HCT116 (cell line): ENCODE data around the gene SMIM36. TPM values are rescaled to one million over a fixed set of nuclear protein-coding genes. Genes with fewer than 3 reads are reported as not detected.

Experiments
- ATAC-seq: fragments of 200-7000 bp; cut with Tn5 transposase; 2 replicates; pipeline ENCODE4 v1.9.1; 2020; ENCODE audit warnings: mild to moderate bottlenecking, moderate library complexity
- BruUV-seq: library from RNA; stranded (reverse); fragments of 400-500 nt; replicated peaks from 2 replicates; lab custom pipeline; 2021; lab: Mats Ljungman, UMichigan
- CTCF ChIA-PET: fragments of 300-600 bp; sonication (Branson Sonifier 250); formaldehyde crosslinking; loops from one replicate; lab custom pipeline; 2021; ENCODE audit warnings: antibody characterized with exemption; lab: Charles Lee
- POLR2A ChIA-PET: fragments of 300-600, 350-600 bp; sonication (Branson Sonifier 250); formaldehyde crosslinking; loops from one replicate; lab custom pipeline; 2021; ENCODE audit warnings: antibody characterized with exemption; lab: Charles Lee
- RAD21 ChIA-PET, 2 experiments: fragments of 300-600 bp; sonication (Branson Sonifier 250); formaldehyde crosslinking; loops; one replicate each; lab custom pipeline; 2023; ENCODE audit warnings: low total read pairs in 2 of 2; ENCODE audit not compliant: uncharacterized antibody in 2 of 2, unreplicated experiment in 2 of 2, low non-redundant PET in 1 of 2; lab: Charles Lee
- DNase-seq: peaks from one replicate; pipeline ENCODE4 v3.0.0-alpha.2; 2010; ENCODE audit warnings: low read depth, low spot score
- H2AFZ ChIP-seq: fragments of 200-600 bp; shearing (Covaris generic), sonication (generic); 2 replicates; pipeline ENCODE4 v1.6.1; 2017; ENCODE audit warnings: low read depth, mixed run types, mixed read lengths, antibody characterized with exemption, low read length; ENCODE audit not compliant: poor library complexity, severe bottlenecking
- H3K27ac ChIP-seq: 2 replicates; pipeline ENCODE4 v1.5.1; 2012; ENCODE audit warnings: low read depth, low read length
- H3K27me3 ChIP-seq: fragments of 200-600 bp; sonication (generic); 2 replicates; pipeline ENCODE4 v1.6.1; 2016; ENCODE audit warnings: mixed run types, low read length, mixed read lengths; ENCODE audit not compliant: insufficient read depth
- H3K36me3 ChIP-seq, 2 experiments: fragments of 200-500 bp in 1 of 2; fragments of 200-600 bp in 1 of 2; sonication (Bioruptor generic) in 1 of 2; sonication (generic) in 1 of 2; 2 replicates each; pipeline versions ENCODE4 v1.5.1 to v1.6.1; 2014 to 2016; ENCODE audit warnings: low read length in 2 of 2, inconsistent platforms in 1 of 2, mixed read lengths in 1 of 2, mixed run types in 1 of 2; ENCODE audit not compliant: insufficient read depth in 2 of 2, control insufficient read depth in 1 of 2
- H3K4me1 ChIP-seq, 2 experiments: fragments of 200-600 bp in 1 of 2; sonication (generic) in 1 of 2; 2 replicates each; pipeline versions ENCODE4 v1.5.1 to v1.6.1; 2012 to 2017; ENCODE audit warnings: low read length in 2 of 2, inconsistent platforms in 1 of 2, mild to moderate bottlenecking in 1 of 2, mixed read lengths in 1 of 2, mixed run types in 1 of 2, moderate library complexity in 1 of 2; ENCODE audit not compliant: insufficient read depth in 2 of 2, control insufficient read depth in 1 of 2
- H3K4me2 ChIP-seq: fragments of 200-600 bp; sonication (generic); 2 replicates; pipeline ENCODE4 v1.6.1; 2017; ENCODE audit warnings: mixed run types, low read length, mixed read lengths
- H3K4me3 ChIP-seq, 2 experiments: fragments of 200-600 bp in 1 of 2; sonication (generic) in 1 of 2; replicated peaks in 1 of 2; 2 replicates each; pipeline ENCODE4 v1.5.1; 2011 to 2016; ENCODE audit warnings: low read length in 2 of 2, control low read depth in 1 of 2, low read depth in 1 of 2, mild to moderate bottlenecking in 1 of 2, mixed read lengths in 1 of 2, mixed run types in 1 of 2
- H3K79me2 ChIP-seq: fragments of 200-600 bp; sonication (generic); 2 replicates; pipeline ENCODE4 v1.6.1; 2017; ENCODE audit warnings: mild to moderate bottlenecking, mixed run types, low read length, moderate library complexity, mixed read lengths; ENCODE audit not compliant: insufficient read depth
- H3K9ac ChIP-seq: fragments of 200-600 bp; sonication (generic); 2 replicates; pipeline ENCODE4 v1.6.1; 2016; ENCODE audit warnings: low read length, mixed read lengths
- H3K9me2 ChIP-seq: fragments of 200-600 bp; sonication (generic), shearing (Covaris generic); 2 replicates; pipeline ENCODE4 v1.6.1; 2017; ENCODE audit warnings: mixed run types, mild to moderate bottlenecking, moderate library complexity; ENCODE audit not compliant: insufficient read depth
- H3K9me3 ChIP-seq, 2 experiments: fragments of 200-500 bp in 1 of 2; fragments of 200-600 bp in 1 of 2; sonication (Bioruptor generic) in 1 of 2; sonication (generic) in 1 of 2; 2 replicates each; pipeline ENCODE4 v1.6.1; 2014 to 2017; ENCODE audit warnings: low read length in 2 of 2, mixed read lengths in 2 of 2, inconsistent platforms in 1 of 2, low read depth in 1 of 2, mild to moderate bottlenecking in 1 of 2, mixed run types in 1 of 2, moderate library complexity in 1 of 2; ENCODE audit not compliant: control insufficient read depth in 1 of 2, insufficient read depth in 1 of 2
- H4K20me1 ChIP-seq: fragments of 200-600 bp; sonication (generic), shearing (Covaris generic); 2 replicates; pipeline ENCODE4 v1.6.1; 2017; ENCODE audit warnings: mixed run types, mild to moderate bottlenecking, moderate library complexity; ENCODE audit not compliant: insufficient read depth
- CTCF ChIP-seq, 3 experiments: fragments of 200-600 bp in 1 of 3; sonication (generic) in 1 of 3; IDR thresholded peaks in 2 of 3; conservative IDR thresholded peaks in 1 of 3; 2 replicates each; pipeline ENCODE4 v1.5.1; 2012 to 2017; ENCODE audit warnings: low read depth in 2 of 3, low read length in 2 of 3, antibody characterized with exemption in 1 of 3, borderline replicate concordance in 1 of 3, control low read depth in 1 of 3, mild to moderate bottlenecking in 1 of 3, mixed read lengths in 1 of 3, mixed run types in 1 of 3, moderate library complexity in 1 of 3; ENCODE audit not compliant: insufficient read depth in 1 of 3
- EZH2 ChIP-seq: fragments of 200-600 bp; sonication (generic); IDR thresholded peaks from 2 replicates; pipeline ENCODE4 v1.6.1; 2017; ENCODE audit warnings: antibody characterized with exemption, mixed run types
- RAD21 ChIP-seq: IDR thresholded peaks from 2 replicates; pipeline ENCODE4 v1.6.1; 2012; ENCODE audit warnings: low read depth, mild to moderate bottlenecking
- ZNF274 ChIP-seq: fragments of 200-500 bp; sonication (Bioruptor generic); IDR thresholded peaks from 2 replicates; pipeline ENCODE4 v1.6.1; 2014; ENCODE audit warnings: mild to moderate bottlenecking, low read depth, low read length, inconsistent platforms
- intact Hi-C: fragments of 100-400 bp; cut with micrococcal nuclease; formaldehyde crosslinking; loops from 2 replicates; pipeline ENCODE4 v1.10.0; 2022
- total RNA-seq: library from RNA; stranded (reverse); gene quantifications from one replicate; pipeline ENCODE4 v1.2.1, GENCODE V29; 2021; ENCODE audit not compliant: unreplicated experiment

Gene SMIM36
- total RNA-seq, 1 experiment from 2014 or later = 0.37 TPM

- intact Hi-C loops = loop anchor here (1.0 to 10.0 kb wide), 4 partner anchors 114 to 1187 kb away; no protein-coding TSS in a partner anchor
- Histone ChIP-seq H3K9me3 (no peaks in the 10 kb centered on the region), H3K36me3 (no peaks in the 10 kb centered on the region), H3K4me1 (no peaks in the 10 kb centered on the region), H3K4me2 (no peak overlapping the region), H3K9ac (no peak overlapping the region), H3K79me2 (no peaks in the 10 kb centered on the region), H3K27ac (no peak overlapping the region), H2AFZ (no peak overlapping the region), H3K9me2 (no peaks in the 10 kb centered on the region), H3K27me3 (0 out of 2 replicates have a peak, but pooled peaks cover 9% of the 10 kb centered on the region)
- DNase-seq = peak; percentile 42
- RAD21 ChIA-PET = no interaction called here
- POLR2A ChIA-PET = no interaction called here
- CTCF ChIA-PET = interaction anchor here (0.6 to 5.4 kb wide), 8 partner anchors 9 to 243 kb away, joined by 3 to 52 read pairs (median 7); no protein-coding TSS in a partner anchor
- BruUV-seq = no TSS peak
- ATAC-seq = no peak
- TF ChIP-seq CTCF (IDR thresholded peaks at IDR 0.05 in 2 of 3, conservative IDR thresholded peaks at IDR 0.05 in 1 of 3; ENCODE audit: borderline replicate concordance in 1 of 3, insufficient read depth in 1 of 3, low read depth in 2 of 3, low read length in 2 of 3) (peak; percentile 55 to 58 (median 57); a peak in 5 of 6 replicates), EZH2 (no peak), RAD21 (peak; percentile 76), ZNF274 (no peak)
- TF ChIP-seq, all 23 proteins: peak for 2
- H4K20me1 ChIP-seq = no peaks in the 10 kb centered on the region
- no peak overlapping the region for H3K4me3 ChIP-seq
Observed at GRCh38 chr17:55527540-55528118, 16.4 kb upstream of the SMIM36 start.
